ENCODE measurements around the gene ZNF205. TPM values are rescaled to one million over a fixed set of nuclear protein-coding genes. Genes with fewer than 3 reads are reported as not detected.
"Not testable (repeated sequence)": the region's sequence is repeated elsewhere in the genome, so short reads cannot be mapped to it uniquely, and the experiment has no call there.

The ZNF205 gene
- 20.0 and 28.4 TPM in 2 replicates for total RNA-seq (2014; rRNA removed; shearing (Covaris generic); ENCODE audit: low replicate concordance)

DNA sequence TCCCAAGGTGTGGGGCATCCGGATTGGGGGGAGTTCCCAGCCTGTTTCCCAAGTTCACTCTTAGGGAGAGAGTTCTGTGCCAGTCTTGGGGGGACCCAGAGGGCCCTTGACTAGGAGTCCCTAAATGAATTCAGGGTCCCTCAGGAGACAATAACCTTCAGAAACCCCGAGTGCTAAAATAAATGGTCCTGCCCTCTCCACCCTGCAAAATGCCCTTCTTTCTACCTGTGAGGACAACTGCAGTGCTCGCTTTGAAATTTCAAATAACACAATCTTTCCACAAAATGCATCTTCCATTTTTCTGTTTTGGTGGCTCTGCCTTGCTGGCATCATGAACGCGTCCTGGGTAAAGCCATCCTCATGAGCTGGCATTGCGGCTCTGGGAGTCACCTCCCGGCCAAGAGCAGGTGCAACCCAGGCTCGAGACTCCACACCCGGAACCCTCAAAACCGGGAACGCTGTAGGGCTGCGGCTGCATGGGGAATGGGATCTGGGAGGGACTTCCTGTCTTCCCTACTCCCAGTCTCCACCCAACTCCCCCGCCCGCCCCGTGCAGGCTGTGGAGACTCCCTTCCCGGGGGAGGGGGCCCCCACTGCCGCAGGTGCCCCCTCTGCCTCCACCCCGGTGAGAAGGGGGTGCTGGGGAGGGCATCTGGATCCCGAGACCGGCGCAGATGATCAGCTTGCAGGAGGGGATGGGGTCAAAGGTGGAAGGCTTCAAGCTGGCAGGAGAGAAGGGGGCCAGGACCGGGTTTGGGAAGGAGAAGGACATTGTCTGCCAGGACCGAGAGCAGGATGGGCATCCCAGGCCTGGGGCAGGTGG lies at the start of gene ZNF205:
Gene ZNF205, plus strand, starts transcription at position 529 of the 823 bp plus-strand sequence. CDS start 845 bp downstream, outside the sequence.
- in situ Hi-C loops (cut with HindIII; ENCODE audit: low pct_unique_long_range_greater_than_20kb, low sequenced_read_pairs) = no loop called here
- peak; percentile 78 for DNase-seq (ENCODE audit: low read depth)

DNA sequence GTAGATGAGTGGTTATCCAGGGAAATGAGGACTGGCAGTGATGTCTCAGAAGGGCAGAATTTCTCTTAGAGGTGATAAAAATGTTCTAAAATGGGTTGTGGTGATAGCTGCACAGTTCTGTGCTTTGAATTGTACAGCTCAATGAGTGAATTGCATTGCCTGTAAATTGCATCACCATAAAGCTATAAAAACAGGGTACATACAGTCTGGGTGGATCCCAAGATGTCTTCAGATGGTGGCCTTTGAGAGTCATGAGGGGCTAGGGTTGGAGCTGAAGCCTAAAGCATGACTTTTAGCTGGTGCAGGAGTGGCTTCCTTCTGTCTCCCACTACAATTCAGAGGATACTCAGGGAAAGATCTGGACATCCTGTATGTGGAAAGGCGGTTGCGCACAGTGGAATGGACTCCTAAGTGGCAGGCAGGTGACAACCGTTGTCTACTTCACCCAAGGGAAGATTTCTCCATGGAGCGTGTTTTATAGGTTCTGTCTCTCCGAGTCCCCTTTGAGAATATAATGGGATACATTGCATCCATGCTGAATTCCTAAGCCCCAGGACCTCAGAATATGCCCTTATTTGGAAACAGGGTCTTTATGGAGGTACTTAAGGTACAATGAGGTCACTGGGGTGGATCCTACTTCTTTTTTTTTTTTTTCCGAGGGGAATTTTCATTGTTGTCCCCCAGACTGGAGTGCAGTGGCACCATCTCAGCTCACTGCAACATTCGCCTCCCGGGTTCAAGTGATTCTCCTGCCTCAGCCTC lies 48.6 kb upstream of the ZNF205 start:
- in situ Hi-C loops (cut with HindIII; ENCODE audit: low pct_unique_long_range_greater_than_20kb, low sequenced_read_pairs) = no loop called here
- DNase-seq (ENCODE audit: low read depth) = no peak

DNA sequence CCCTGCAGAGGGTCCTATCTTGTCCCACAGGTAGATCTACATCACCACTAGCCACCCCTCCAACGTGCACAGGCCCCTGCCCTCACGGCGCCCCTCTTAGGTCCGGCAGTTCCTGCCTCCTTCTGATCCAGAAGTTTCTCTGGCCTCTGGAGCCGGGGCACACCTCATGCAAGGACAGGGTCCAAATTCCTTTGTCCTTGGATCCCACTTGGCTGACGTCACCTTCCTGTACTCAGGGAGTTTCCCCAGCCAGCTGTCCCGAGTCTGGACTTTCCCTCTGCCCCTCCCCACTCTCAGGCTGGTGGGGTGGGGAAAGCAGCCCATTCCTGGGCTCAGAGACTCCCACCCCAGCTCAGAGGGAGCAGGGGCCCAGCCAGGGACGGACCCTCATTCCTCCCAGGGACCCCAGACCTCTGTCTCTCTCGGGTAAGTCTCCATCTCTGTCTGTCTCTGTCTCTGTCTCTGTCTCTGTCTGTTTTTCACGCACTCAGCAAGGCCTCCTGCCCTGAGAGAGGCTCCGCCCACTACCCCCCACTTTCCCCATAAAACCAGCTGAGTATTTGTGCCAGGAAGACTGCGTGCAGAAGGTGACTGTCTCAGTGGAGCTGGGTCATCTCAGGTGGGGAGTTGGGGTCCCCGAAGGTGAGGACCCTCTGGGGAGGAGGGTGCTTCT lies 47.2 kb upstream of the ZNF205 start, which contains the start of gene IL32:
Gene IL32, plus strand, starts transcription at position 572 of the 673 bp plus-strand sequence. CDS start 172 bp downstream, outside the sequence.
- peak; percentile 77 for DNase-seq (ENCODE audit: low read depth)
- in situ Hi-C loops (cut with HindIII; ENCODE audit: low pct_unique_long_range_greater_than_20kb, low sequenced_read_pairs) = no loop called here

DNA sequence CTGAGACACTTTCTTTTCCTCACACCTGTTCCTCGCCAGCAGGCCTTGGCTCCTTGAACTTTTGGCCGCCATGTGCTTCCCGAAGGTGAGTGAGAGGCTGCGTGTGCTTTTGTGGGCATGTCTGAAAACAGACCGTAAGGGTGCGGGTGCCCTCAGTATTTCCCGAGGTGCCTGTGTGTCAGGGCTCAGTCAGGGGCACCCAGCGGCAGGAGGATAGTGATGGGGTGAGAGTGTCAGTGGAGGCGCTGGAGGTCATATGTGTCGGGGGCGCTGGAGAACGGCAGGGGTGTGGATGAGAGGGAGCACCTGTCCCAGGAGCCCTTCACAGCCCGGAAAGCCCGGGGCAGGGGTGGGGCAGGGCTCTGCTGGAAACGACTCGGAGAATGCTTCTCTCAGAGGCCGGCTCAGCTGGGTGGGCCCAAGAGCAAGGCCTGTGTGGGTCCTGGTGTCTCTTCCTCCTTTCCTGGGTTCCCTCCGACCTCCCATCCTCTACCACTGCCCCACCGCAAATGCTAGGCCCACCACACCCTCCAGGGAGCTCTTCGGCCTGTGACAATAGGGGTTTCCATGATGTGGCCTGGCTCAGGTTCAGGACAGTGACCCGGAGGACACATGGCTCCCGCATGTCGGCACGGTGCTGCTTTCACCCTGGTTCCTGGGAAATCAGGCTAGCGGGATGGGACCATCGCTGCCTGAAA lies 46.5 kb upstream of the ZNF205 start:
- in situ Hi-C loops (cut with HindIII; ENCODE audit: low pct_unique_long_range_greater_than_20kb, low sequenced_read_pairs) = no loop called here
- DNase-seq (ENCODE audit: low read depth) = no peak

- no peak for DNase-seq (ENCODE audit: low read depth)
- in situ Hi-C loops (cut with HindIII; ENCODE audit: low pct_unique_long_range_greater_than_20kb, low sequenced_read_pairs) = no loop called here
Measured at GRCh38 chr16:3066440-3066748, 46.0 kb upstream of the ZNF205 start.

- in situ Hi-C loops (cut with HindIII; ENCODE audit: low pct_unique_long_range_greater_than_20kb, low sequenced_read_pairs) = no loop called here
- DNase-seq (ENCODE audit: low read depth) = no peak
Measured at GRCh38 chr16:3068487-3068886, 43.9 kb upstream of the ZNF205 start.

GRCh38 chr16:3069146-3069545 lies 43.2 kb upstream of the ZNF205 start:
- DNase-seq (ENCODE audit: low read depth); in situ Hi-C loops (cut with HindIII; ENCODE audit: low pct_unique_long_range_greater_than_20kb, low sequenced_read_pairs): not testable (repeated sequence)

DNA sequence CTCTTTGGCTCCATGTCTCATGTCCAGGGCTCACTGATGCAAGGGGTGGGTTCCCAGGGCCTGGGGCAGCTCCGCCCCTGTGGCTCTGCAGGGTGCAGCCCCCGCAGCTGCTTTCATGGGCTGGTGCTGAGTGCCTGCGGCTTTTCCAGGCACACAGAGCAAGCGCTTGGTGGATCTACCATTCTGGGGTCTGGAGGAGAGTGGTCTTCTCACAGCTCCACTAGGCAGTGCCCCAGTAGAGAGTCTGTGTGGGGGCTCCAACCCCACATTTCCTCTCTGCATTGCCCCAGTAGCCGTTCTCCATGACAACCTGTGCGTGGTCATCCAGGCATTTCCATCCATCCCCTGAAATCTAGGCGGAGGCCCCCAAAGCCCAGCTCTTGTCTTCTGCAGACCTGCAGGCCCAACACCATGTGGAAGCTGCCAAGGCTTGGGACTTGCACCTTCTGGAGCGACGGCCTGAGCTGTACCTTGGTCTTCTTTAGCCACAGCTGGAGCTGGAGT lies 41.7 kb upstream of the ZNF205 start:
- in situ Hi-C loops (cut with HindIII; ENCODE audit: low pct_unique_long_range_greater_than_20kb, low sequenced_read_pairs) = no loop called here

DNA sequence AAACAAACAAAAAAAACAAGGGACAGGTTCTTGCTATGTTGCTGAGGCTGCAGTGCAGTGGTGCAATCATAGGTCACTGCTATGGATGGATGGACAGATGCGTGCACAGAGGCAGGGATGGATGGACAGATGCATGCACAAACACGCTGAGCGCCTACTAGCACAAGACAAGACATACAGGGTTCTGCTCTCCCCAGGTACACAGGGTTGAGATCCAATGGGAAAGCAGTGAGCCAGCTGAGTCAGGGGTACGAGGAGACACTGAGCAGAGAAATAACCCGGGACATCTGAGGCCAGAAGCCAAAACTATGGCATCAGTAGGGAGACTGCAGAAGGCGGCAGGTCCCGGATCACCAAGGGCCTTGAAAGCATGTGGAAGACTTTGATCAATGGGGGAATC lies 40.7 kb upstream of the ZNF205 start:
- in situ Hi-C loops (cut with HindIII; ENCODE audit: low pct_unique_long_range_greater_than_20kb, low sequenced_read_pairs) = no loop called here
- DNase-seq (ENCODE audit: low read depth) = no peak

More for the DNA sequence above, 41.7 kb upstream of the ZNF205 start:
- no peak for DNase-seq (ENCODE audit: low read depth)

DNA sequence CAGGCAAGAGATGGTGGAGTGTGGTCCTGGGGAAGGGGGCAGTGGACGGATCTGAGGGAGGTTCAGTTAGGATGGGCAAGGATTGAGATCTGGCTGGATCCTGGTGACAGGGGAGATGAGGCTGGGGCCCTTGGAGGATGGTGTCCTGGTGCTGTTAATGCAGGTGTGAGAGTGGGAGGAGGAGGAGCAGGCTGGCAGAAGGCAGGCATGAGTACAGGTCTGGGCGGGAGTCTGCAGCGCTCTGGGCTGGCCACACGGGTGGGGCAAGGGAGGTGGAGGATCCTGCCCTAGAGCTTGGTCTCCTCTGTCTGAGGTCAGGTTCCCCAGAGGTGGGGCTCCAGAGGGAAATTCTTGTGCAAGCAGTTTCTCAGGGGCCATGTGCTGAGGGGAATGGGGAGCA lies 40.2 kb upstream of the ZNF205 start:
- in situ Hi-C loops (cut with HindIII; ENCODE audit: low pct_unique_long_range_greater_than_20kb, low sequenced_read_pairs); DNase-seq (ENCODE audit: low read depth): not testable (repeated sequence)

DNA sequence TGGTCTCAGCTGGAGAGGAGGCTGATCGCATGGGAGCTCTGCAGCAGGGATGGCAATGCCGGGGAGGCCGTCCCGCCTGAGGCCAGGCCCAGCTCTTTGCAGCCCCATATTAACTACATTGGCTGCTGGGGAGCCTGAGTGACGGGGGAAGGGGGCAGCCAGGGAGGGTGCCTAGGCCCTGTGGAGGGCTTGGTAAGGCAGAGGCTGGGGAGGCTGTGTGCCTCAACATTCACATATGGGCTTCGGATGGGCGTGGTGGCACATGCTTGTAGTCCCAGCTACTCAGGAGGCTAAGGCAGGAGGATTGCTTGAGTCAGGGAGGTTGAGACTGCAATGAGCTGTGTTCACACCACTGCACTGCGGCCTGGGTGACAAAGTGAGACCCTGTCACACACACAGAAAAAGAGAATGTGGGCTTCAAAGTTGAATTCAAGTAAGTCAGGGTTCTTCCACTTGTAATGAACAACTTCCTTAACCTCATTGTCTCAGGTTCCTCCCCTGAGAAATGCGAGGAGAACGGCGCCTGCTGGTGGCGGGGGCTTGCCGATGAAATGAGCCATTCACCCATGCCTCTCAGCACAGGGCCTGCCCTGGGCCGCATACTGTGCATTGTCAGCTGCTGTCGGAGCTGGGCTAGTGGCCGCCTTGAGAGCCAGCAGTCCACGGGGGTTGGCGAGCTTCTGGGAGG lies 39.7 kb upstream of the ZNF205 start:
- in situ Hi-C loops (cut with HindIII; ENCODE audit: low pct_unique_long_range_greater_than_20kb, low sequenced_read_pairs); DNase-seq (ENCODE audit: low read depth): not testable (repeated sequence)

- no peak for DNase-seq (ENCODE audit: low read depth)
- in situ Hi-C loops (cut with HindIII; ENCODE audit: low pct_unique_long_range_greater_than_20kb, low sequenced_read_pairs) = no loop called here
Measured at GRCh38 chr16:3073448-3073847, 38.9 kb upstream of the ZNF205 start.

- in situ Hi-C loops (cut with HindIII; ENCODE audit: low pct_unique_long_range_greater_than_20kb, low sequenced_read_pairs) = no loop called here
- DNase-seq (ENCODE audit: low read depth) = no peak
Measured at GRCh38 chr16:3074860-3075522, 37.4 kb upstream of the ZNF205 start.

DNA sequence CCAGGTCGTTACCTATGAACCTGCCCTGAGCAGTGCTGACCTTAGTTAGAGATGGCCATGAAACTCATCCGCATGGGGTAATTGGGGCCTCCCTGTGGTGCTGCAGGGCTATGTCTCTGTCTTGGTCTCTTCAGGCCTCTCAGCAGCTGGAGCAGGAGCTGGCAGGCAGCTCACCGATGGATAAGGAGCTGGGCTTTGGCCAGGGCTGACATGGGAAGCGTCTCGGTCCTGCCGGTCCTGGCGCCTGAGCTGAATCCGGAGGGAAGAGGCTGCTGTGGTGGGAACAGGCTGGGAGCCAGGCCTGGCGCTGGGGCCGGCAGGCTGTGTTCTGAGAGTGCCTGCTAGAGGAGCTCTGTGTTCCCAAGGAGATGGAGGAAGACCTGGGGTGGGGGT lies 36.9 kb upstream of the ZNF205 start:
- DNase-seq (ENCODE audit: low read depth) = no peak
- in situ Hi-C loops (cut with HindIII; ENCODE audit: low pct_unique_long_range_greater_than_20kb, low sequenced_read_pairs) = no loop called here

GRCh38 chr16:3075946-3076345 lies 36.4 kb upstream of the ZNF205 start:
- in situ Hi-C loops (cut with HindIII; ENCODE audit: low pct_unique_long_range_greater_than_20kb, low sequenced_read_pairs); DNase-seq (ENCODE audit: low read depth): not testable (repeated sequence)

- in situ Hi-C loops (cut with HindIII; ENCODE audit: low pct_unique_long_range_greater_than_20kb, low sequenced_read_pairs) = no loop called here
- no peak for DNase-seq (ENCODE audit: low read depth)
Measured at GRCh38 chr16:3076577-3076976, 35.8 kb upstream of the ZNF205 start.

DNA sequence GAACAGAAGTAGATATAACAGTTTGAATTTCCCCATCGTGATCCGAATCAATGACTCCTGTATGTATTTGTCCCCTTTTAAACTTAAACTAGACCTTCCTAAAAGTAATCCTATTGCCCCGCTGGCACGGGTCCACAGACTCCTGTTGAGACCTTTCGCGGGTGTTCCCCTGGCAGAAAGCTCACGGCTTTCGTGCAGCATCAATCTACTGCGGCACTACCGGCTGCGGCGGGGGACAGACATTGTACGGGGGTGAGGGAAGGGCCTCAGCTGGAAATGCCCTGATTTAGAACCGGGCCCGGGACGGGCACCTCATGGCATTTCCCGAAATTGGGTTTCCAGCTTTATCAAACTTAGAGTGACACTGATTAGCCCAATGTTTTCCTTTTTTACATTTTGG lies 32.4 kb upstream of the ZNF205 start:
- in situ Hi-C loops (cut with HindIII; ENCODE audit: low pct_unique_long_range_greater_than_20kb, low sequenced_read_pairs) = no loop called here
- DNase-seq (ENCODE audit: low read depth) = no peak

Data from Caki2 (cell line).